CD14-positive monocyte (primary cell): Measurements from ENCODE around the gene RBM10. TPM values are rescaled to one million over a fixed set of nuclear protein-coding genes. Genes with fewer than 3 reads are reported as not detected.

Experiments used
- DNase-seq, 3 donors: peaks; one replicate each; pipeline ENCODE4 v3.0.0-alpha.2; 2011 to 2022
- H2AFZ ChIP-seq: 2 replicates; pipeline ENCODE4 v1.6.0; 2012; ENCODE audit warnings: mild to moderate bottlenecking, low read depth, low read length, inconsistent platforms; ENCODE audit not compliant: insufficient read depth, poor library complexity, severe bottlenecking
- H3K27ac ChIP-seq, 2 donors: 1 replicate in 1 of 2; 2 replicates in 1 of 2; pipeline ENCODE4 v1.5.1; 2012 to 2013; ENCODE audit warnings: low read length in 2 of 2, control low read depth in 1 of 2, inconsistent platforms in 1 of 2, low read depth in 1 of 2, mild to moderate bottlenecking in 1 of 2
- H3K27me3 ChIP-seq, 2 donors: one replicate each; pipeline versions ENCODE4 v1.6.0 to v1.6.1; 2011 to 2013; ENCODE audit warnings: low read length in 2 of 2; ENCODE audit not compliant: control insufficient read depth in 2 of 2, insufficient read depth in 2 of 2
- H3K36me3 ChIP-seq, 2 donors: replicated peaks in 1 of 2; 1 replicate in 1 of 2; 2 replicates in 1 of 2; pipeline versions ENCODE4 v1.5.1 to v1.6.1; 2012 to 2013; ENCODE audit warnings: low read length in 2 of 2, control low read depth in 1 of 2, inconsistent platforms in 1 of 2, mild to moderate bottlenecking in 1 of 2; ENCODE audit not compliant: insufficient read depth in 2 of 2, control insufficient read depth in 1 of 2
- H3K4me1 ChIP-seq, 2 donors: 1 replicate in 1 of 2; 2 replicates in 1 of 2; pipeline versions ENCODE4 v1.5.1 to v1.6.1; 2012 to 2013; ENCODE audit warnings: low read length in 2 of 2, control low read depth in 1 of 2, inconsistent platforms in 1 of 2, mild to moderate bottlenecking in 1 of 2, moderate library complexity in 1 of 2; ENCODE audit not compliant: insufficient read depth in 2 of 2, control insufficient read depth in 1 of 2
- H3K4me2 ChIP-seq: replicated peaks from 2 replicates; pipeline ENCODE3; 2012; ENCODE audit warnings: low read length, moderate library complexity, mild to moderate bottlenecking; ENCODE audit not compliant: poor library complexity, severe bottlenecking; ENCODE audit errors: extremely low read depth
- H3K4me3 ChIP-seq, 3 experiments: fragments of 200-600 bp in 1 of 3; sonication (generic) in 1 of 3; replicated peaks in 1 of 3; 1 replicate in 2 of 3; 2 replicates in 1 of 3; pipeline ENCODE4 v1.5.1; 2011 to 2013; ENCODE audit warnings: low read length in 3 of 3, mild to moderate bottlenecking in 3 of 3, control low read depth in 2 of 3, low read depth in 2 of 3, inconsistent platforms in 1 of 3, moderate library complexity in 1 of 3
- H3K79me2 ChIP-seq: 2 replicates; pipeline ENCODE4 v1.6.0; 2012; ENCODE audit warnings: mild to moderate bottlenecking, control low read depth, inconsistent platforms, low read length, moderate library complexity; ENCODE audit not compliant: insufficient read depth
- H3K9ac ChIP-seq: 2 replicates; pipeline ENCODE4 v1.6.0; 2017; ENCODE audit warnings: low read length, mild to moderate bottlenecking; ENCODE audit not compliant: insufficient read depth, poor library complexity, severe bottlenecking
- H3K9me3 ChIP-seq, 2 donors: replicated peaks in 1 of 2; 1 replicate in 1 of 2; 2 replicates in 1 of 2; pipeline versions ENCODE4 v1.5.1 to v1.6.1; 2012 to 2013; ENCODE audit warnings: low read length in 2 of 2, control low read depth in 1 of 2; ENCODE audit not compliant: control insufficient read depth in 1 of 2, insufficient read depth in 1 of 2
- H4K20me1 ChIP-seq: 2 replicates; pipeline ENCODE4 v1.6.0; 2012; ENCODE audit warnings: mild to moderate bottlenecking, low read length, control low read depth, moderate library complexity; ENCODE audit not compliant: insufficient read depth
- H3K27ac Mint-ChIP-seq, 7 donors: one replicate each; pipeline ENCODE4 v1.8.0; 2020; ENCODE audit warnings: mild to moderate bottlenecking in 7 of 7, mixed read lengths in 7 of 7, moderate library complexity in 6 of 7, inconsistent platforms in 2 of 7
- H3K27me3 Mint-ChIP-seq, 3 donors: one replicate each; pipeline ENCODE4 v1.8.0; 2021 to 2022; ENCODE audit warnings: low read depth in 3 of 3, mild to moderate bottlenecking in 3 of 3, mixed read lengths in 3 of 3, moderate library complexity in 3 of 3, inconsistent platforms in 1 of 3
- H3K36me3 Mint-ChIP-seq, 2 donors: one replicate each; pipeline ENCODE4 v1.8.0; 2020; ENCODE audit warnings: mixed read lengths in 2 of 2, inconsistent platforms in 1 of 2, mild to moderate bottlenecking in 1 of 2
- H3K4me1 Mint-ChIP-seq: one replicate; pipeline ENCODE4 v1.8.0; 2020; ENCODE audit warnings: mild to moderate bottlenecking, mixed read lengths
- H3K4me3 Mint-ChIP-seq, 2 donors: one replicate each; pipeline ENCODE4 v1.8.0; 2020; ENCODE audit warnings: mild to moderate bottlenecking in 2 of 2, mixed read lengths in 2 of 2, moderate library complexity in 1 of 2
- H3K9me3 Mint-ChIP-seq, 7 donors: one replicate each; pipeline ENCODE4 v1.8.0; 2020 to 2022; ENCODE audit warnings: mixed read lengths in 7 of 7, mild to moderate bottlenecking in 6 of 7, moderate library complexity in 6 of 7, inconsistent platforms in 2 of 7
- WGBS: methylation state at CpG from one replicate; pipeline ENCODE4 v1.1.5; 2013; ENCODE audit warnings: missing lambda C conversion rate; ENCODE audit not compliant: insufficient coverage; 5-methylcytosine and 5-hydroxymethylcytosine counted together
- intact Hi-C, 2 donors: fragments of 100-400 bp; cut with micrococcal nuclease; formaldehyde crosslinking; loops; one replicate each; pipeline versions ENCODE4 v1.15.0 to v1.15.1; 2023
- polyA plus RNA-seq, 3 donors: library from polyadenylated mRNA; depleted of rRNA in 1 of 3; unstranded in 2 of 3; stranded (reverse) in 1 of 3; fragments of 300-500 nt in 2 of 3; fragments of >200 nt in 1 of 3; fragmentation: Illumina TruSeq in 2 of 3; gene quantifications; 1 replicate in 2 of 3; 2 replicates in 1 of 3; pipeline ENCODE4 v1.2.3, GENCODE V29; 2012 to 2021
- TF ChIP-seq, protein P1 (sequence below): fragments of 200-600 bp; IDR thresholded peaks from one replicate; pipeline ENCODE4 v1.8.0; 2022; ENCODE audit warnings: antibody characterized with exemption, mild to moderate bottlenecking

RBM10 gene
- polyA plus RNA-seq, 3 donors, result 7.3 to 29.4 (median 14.0) TPM

GRCh38 chrX:47175588-47175980, 30.6 kb downstream of the RBM10 start:
- H3K4me1 Mint-ChIP-seq, result no peaks in the 10 kb centered on the region
- H3K27me3 Mint-ChIP-seq, result peaks cover 0 to 52% (median 1%) of the 10 kb centered on the region in 3 donors
- Histone ChIP-seq H4K20me1 (peaks cover 15% of the 10 kb centered on the region), H2AFZ (no peak overlapping the region), H3K9me3 (no peaks in the 10 kb centered on the region), H3K4me3 (no peak overlapping the region), H3K4me1 (no peaks in the 10 kb centered on the region), H3K4me2 (no peak overlapping the region), H3K27me3 (no peaks in the 10 kb centered on the region), H3K79me2 (no peaks in the 10 kb centered on the region), H3K27ac (no peak overlapping the region), H3K36me3 (peaks cover 82 to 99% of the 10 kb centered on the region in 2 donors), H3K9ac (no peak overlapping the region)
- H3K4me3 Mint-ChIP-seq, result no peak overlapping the region
- intact Hi-C loops, result no loop called here
- no peak overlapping the region for H3K27ac Mint-ChIP-seq
- 100% methylated on average over 1 of the region's 12 CpGs for WGBS
- TF ChIP-seq, protein P1, sequence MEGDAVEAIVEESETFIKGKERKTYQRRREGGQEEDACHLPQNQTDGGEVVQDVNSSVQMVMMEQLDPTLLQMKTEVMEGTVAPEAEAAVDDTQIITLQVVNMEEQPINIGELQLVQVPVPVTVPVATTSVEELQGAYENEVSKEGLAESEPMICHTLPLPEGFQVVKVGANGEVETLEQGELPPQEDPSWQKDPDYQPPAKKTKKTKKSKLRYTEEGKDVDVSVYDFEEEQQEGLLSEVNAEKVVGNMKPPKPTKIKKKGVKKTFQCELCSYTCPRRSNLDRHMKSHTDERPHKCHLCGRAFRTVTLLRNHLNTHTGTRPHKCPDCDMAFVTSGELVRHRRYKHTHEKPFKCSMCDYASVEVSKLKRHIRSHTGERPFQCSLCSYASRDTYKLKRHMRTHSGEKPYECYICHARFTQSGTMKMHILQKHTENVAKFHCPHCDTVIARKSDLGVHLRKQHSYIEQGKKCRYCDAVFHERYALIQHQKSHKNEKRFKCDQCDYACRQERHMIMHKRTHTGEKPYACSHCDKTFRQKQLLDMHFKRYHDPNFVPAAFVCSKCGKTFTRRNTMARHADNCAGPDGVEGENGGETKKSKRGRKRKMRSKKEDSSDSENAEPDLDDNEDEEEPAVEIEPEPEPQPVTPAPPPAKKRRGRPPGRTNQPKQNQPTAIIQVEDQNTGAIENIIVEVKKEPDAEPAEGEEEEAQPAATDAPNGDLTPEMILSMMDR, result no peak
- H3K9me3 Mint-ChIP-seq, result peaks cover 0 to 2% (median 0%) of the 10 kb centered on the region in 7 donors
- H3K36me3 Mint-ChIP-seq, result peaks cover 60 to 88% of the 10 kb centered on the region in 2 donors
- DNase-seq, result no peak

- H4K20me1 ChIP-seq, result peaks cover 15% of the 10 kb centered on the region
- Mint-ChIP-seq H3K4me3 (no peak overlapping the region), H3K27ac (no peak overlapping the region), H3K27me3 (peaks cover 0 to 51% (median 1%) of the 10 kb centered on the region in 3 donors), H3K9me3 (peaks cover 0 to 2% (median 0%) of the 10 kb centered on the region in 7 donors), H3K36me3 (peaks cover 62 to 89% of the 10 kb centered on the region in 2 donors), H3K4me1 (no peaks in the 10 kb centered on the region)
- H3K9ac ChIP-seq, result no peak overlapping the region
- H3K9me3 ChIP-seq, result no peaks in the 10 kb centered on the region
- H3K79me2 ChIP-seq, result no peaks in the 10 kb centered on the region
- TF ChIP-seq, protein P1, result no peak
- peaks cover 79 to 99% of the 10 kb centered on the region in 2 donors for H3K36me3 ChIP-seq
- H3K4me2 ChIP-seq, result no peak overlapping the region
- intact Hi-C loops, result no loop called here
- no peak overlapping the region for H3K27ac ChIP-seq
- H3K4me1 ChIP-seq, result no peaks in the 10 kb centered on the region
- no peaks in the 10 kb centered on the region for H3K27me3 ChIP-seq
- H2AFZ ChIP-seq, result no peak overlapping the region
- 98% methylated on average over 7 of the region's 23 CpGs for WGBS
- no peak overlapping the region for H3K4me3 ChIP-seq
- no peak for DNase-seq
Observed at GRCh38 chrX:47176101-47176740, 31.2 kb downstream of the RBM10 start.
